Frontal cortex (tissue), 4 donors: ENCODE results near the gene CWC15. TPM values are rescaled to one million over a fixed set of nuclear protein-coding genes. Genes with fewer than 3 reads are reported as not detected.
"Not testable (repeated sequence)": the region's sequence is repeated elsewhere in the genome, so short reads cannot be mapped to it uniquely, and the experiment has no call there.

Experiments
- DNase-seq, 2 donors: peaks; one replicate each; pipeline ENCODE4 v3.0.0; 2012; ENCODE audit warnings: low spot score in 2 of 2
- FAIRE-seq: peaks from 2 replicates; lab custom pipeline; 2012; peaks lifted over from hg19 to GRCh38; lab: Jason Lieb, UNC
- total RNA-seq: library from RNA; depleted of rRNA; stranded (reverse); fragments of >200 nt; gene quantifications from one replicate; pipeline ENCODE4 v1.2.3, GENCODE V29; 2014
- donor health status: control.
- donor health status: control.
- donor health status: control.

The CWC15 gene
- total RNA-seq, 1 donor from 2014 or later, result 53.8 TPM

- no peak for FAIRE-seq
- DNase-seq, result no peak
These were observed 49.2 kb downstream of the CWC15 start for GRCh38 chr11:94924171-94924572.

DNA sequence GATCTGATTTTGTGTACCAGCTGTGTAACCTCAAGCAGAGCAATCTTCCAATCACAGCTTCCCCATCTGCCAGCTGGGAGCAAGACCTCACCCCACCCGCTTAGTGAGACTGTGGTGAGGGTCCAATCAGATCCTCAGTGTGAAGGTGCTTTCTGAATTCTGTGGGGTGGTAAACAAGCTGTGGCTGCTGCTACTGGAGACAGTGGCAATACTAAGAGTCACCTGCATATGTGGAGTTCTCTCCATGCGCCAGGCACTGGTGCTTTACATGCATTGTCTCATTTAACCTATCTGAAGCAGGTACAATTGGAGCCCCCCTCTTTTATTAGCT lies 50.4 kb downstream of the CWC15 start:
- DNase-seq (no peak), FAIRE-seq (no peak)

DNA sequence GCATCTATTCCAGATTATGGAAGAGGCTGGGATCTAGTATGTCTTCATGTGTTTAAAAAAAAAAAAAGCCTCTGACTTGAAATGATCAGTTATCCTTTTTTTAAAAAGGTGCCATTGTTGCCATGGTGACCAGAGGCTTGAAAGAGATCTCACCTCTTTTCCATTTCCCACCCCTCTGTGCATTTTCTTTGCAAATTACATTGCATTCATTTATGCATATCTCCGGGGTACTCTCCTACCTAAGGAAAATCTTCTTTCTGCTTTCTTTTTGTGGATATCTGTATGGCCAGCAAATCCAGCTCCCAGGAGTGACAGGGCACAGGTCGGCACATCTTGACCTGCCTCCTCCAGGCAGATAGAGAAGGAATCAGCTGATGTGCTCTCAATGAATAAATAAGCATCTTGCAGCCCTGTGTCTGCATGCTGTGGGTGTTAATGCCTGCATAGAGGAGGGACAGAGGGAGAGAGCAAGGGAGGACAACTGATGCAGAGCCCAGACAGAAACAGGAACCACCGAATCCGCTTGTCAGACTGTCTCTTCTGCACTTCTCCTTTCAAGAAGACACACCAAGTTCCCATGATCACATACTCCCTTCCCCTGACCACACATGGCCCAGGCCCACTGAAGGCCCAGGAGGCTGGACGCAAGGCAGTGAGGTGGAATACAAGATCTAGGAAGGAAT lies 50.9 kb downstream of the CWC15 start:
- DNase-seq (no peak), FAIRE-seq (no peak)

DNA sequence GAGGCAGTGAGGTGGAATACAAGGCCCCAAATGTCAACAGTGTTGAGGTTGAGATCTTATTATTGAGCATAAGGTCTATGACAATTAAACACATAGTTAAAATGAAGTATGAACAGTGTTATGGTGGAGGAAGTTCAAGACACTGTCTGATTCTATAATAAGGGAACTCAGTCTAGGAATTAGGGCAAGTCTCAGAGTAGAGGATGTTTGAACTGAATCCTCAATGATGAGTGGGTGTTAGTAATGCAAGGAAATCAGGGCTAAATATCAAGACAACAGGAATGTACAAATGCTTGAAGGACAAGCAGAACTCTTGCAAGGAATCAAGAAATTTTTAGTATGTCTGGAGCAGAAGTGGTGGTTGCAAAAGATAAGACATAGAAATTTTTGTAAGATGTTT lies 53.0 kb downstream of the CWC15 start:
- DNase-seq (no peak), FAIRE-seq (no peak)

- FAIRE-seq, DNase-seq: not testable (repeated sequence)
These were observed 59.5 kb downstream of the CWC15 start for GRCh38 chr11:94913718-94914394.

DNA sequence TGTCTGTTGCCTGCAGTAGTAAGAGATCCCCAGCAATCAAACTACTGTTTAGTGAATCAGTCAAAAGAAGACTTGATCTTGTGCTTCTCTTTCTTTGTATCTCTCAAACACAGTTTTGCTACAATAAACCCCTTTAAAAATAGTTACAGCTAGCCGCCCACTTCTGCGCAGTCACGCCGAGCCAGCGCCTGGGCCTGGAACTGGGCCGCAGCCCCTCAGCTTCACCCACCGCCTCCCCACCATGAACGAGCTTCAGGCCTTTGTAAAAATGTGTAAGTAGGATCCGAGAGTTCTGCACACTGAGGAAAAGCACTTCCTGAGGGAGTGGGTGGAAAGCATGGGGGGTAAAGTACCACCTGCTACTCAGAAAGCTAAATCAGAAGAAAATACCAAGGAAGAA lies 60.5 kb downstream of the CWC15 start:
- DNase-seq (no peak), FAIRE-seq (no peak)

Other genes with a start within 250 kb of the CWC15 start
- gene AMOTL1, start 205.2 kb downstream of the CWC15 start, total RNA-seq, result 35.5 TPM
- gene KDM4D, start 153 bp upstream of the CWC15 start, total RNA-seq, result 2.0 TPM
- gene KDM4E, start 51.7 kb upstream of the CWC15 start, total RNA-seq, result not detected
- gene KDM4F, start 75.9 kb upstream of the CWC15 start, total RNA-seq, result not detected
- gene SRSF8, start 93.4 kb upstream of the CWC15 start, total RNA-seq, result 20.0 TPM
- gene ENDOD1, start 116.3 kb upstream of the CWC15 start, total RNA-seq, result 25.7 TPM